ENCODE measurements around the gene TMEM101. TPM values are rescaled to one million over a fixed set of nuclear protein-coding genes. Genes with fewer than 3 reads are reported as not detected.

Gene TMEM101
- total RNA-seq, 1 experiment from 2014 or later: 32.1 TPM

GRCh38 chr17:43992641-43993040, 22.1 kb downstream of the TMEM101 start (continued):
- no peak for TF ChIP-seq ZNF512 (CRISPR knock-in tag; IDR thresholded peaks at IDR 0.05; ENCODE audit: borderline replicate concordance)
- TF ChIP-seq AFF4 (CRISPR knock-in tag; IDR thresholded peaks at IDR 0.05; ENCODE audit: borderline replicate concordance): no peak
- no peak for TF ChIP-seq GRHL2 (CRISPR knock-in tag; IDR thresholded peaks at IDR 0.05; ENCODE audit: insufficient replicate concordance, severe bottlenecking)
- no peak for TF ChIP-seq MYBL2 (CRISPR knock-in tag; IDR thresholded peaks at IDR 0.05)

GRCh38 chr17:43988301-43988700, 26.5 kb downstream of the TMEM101 start:
- H3K27me3 Mint-ChIP-seq (ENCODE audit: low read depth): peaks cover 6% of the 10 kb centered on the region
- ChIA-PET POLR2A (no interaction called here), CTCF (interaction anchor here (1.0 to 2.6 kb wide), 4 partner anchors 45 to 142 kb away, joined by 3 to 12 read pairs (median 5); no protein-coding TSS in a partner anchor)
- H3K4me3 Mint-ChIP-seq: no peak overlapping the region
- H3K4me1 Mint-ChIP-seq: peaks cover 4% of the 10 kb centered on the region; the same call in 1 of the 2 replicates
- no peaks in the 10 kb centered on the region for H3K9me3 Mint-ChIP-seq
- TF ChIP-seq RELA (CRISPR knock-in tag; IDR thresholded peaks at IDR 0.05; ENCODE audit: borderline replicate concordance) (no peak), ATF6 (CRISPR knock-in tag; IDR thresholded peaks at IDR 0.05) (no peak), MAX (CRISPR knock-in tag; IDR thresholded peaks at IDR 0.05) (no peak), ZNF232 (CRISPR knock-in tag; IDR thresholded peaks at IDR 0.05) (no peak), NR2C2 (CRISPR knock-in tag; IDR thresholded peaks at IDR 0.05) (no peak), GRHL2 (CRISPR knock-in tag; IDR thresholded peaks at IDR 0.05; ENCODE audit: insufficient replicate concordance, severe bottlenecking) (no peak), NR3C1 (CRISPR knock-in tag; conservative IDR thresholded peaks at IDR 0.05; ENCODE audit: low read depth) (no peak), IRF2 (CRISPR knock-in tag; IDR thresholded peaks at IDR 0.05; ENCODE audit: borderline replicate concordance, low read depth) (no peak), SMAD4 (CRISPR knock-in tag; IDR thresholded peaks at IDR 0.05) (no peak)
- no peaks in the 10 kb centered on the region for H3K36me3 Mint-ChIP-seq
- no peak for ATAC-seq
- no peak overlapping the region for H3K27ac Mint-ChIP-seq
- DNase-seq (ENCODE audit: low spot score): no peak

- peaks cover 4% of the 10 kb centered on the region; the same call in 1 of the 2 replicates for H3K4me1 Mint-ChIP-seq
- no peak for ATAC-seq
- POLR2A ChIA-PET: interaction anchor here (0.6 kb wide), 1 partner anchor 301 kb away, joined by 3 read pairs; no protein-coding TSS in a partner anchor
- H3K9me3 Mint-ChIP-seq: no peaks in the 10 kb centered on the region
- no peak overlapping the region for H3K4me3 Mint-ChIP-seq
- peaks cover 15% of the 10 kb centered on the region for H3K27me3 Mint-ChIP-seq (ENCODE audit: low read depth)
- CTCF ChIA-PET: interaction anchor here (1.0 to 2.6 kb wide), 8 partner anchors 8 to 141 kb away, joined by 3 to 12 read pairs (median 3); no protein-coding TSS in a partner anchor
- H3K36me3 Mint-ChIP-seq: no peaks in the 10 kb centered on the region
- no peak overlapping the region for H3K27ac Mint-ChIP-seq
- TF ChIP-seq ZNF219 (CRISPR knock-in tag; IDR thresholded peaks at IDR 0.05; ENCODE audit: borderline replicate concordance) (no peak), IRF1 (CRISPR knock-in tag; IDR thresholded peaks at IDR 0.05) (no peak), PRDM15 (CRISPR knock-in tag; IDR thresholded peaks at IDR 0.05) (peak; percentile 71), TCF7 (CRISPR knock-in tag; IDR thresholded peaks at IDR 0.05; ENCODE audit: low read depth) (no peak)
- DNase-seq (ENCODE audit: low spot score): no peak
These were observed 27.4 kb downstream of the TMEM101 start for GRCh38 chr17:43987131-43988021.

Data from WTC11 (cell line).